HepG2 (cell line): Measurements from ENCODE around the gene PXMP2. TPM values are rescaled to one million over a fixed set of nuclear protein-coding genes. Genes with fewer than 3 reads are reported as not detected.

Experiments
- ATAC-seq: fragments of 200-7000 bp; cut with Tn5 transposase; 3 replicates; pipeline ENCODE4 v1.9.1; 2020; ENCODE audit warnings: mild to moderate bottlenecking, moderate library complexity
- Bru-seq: library from RNA; stranded (reverse); fragments of 400-500 nt; gene quantifications from one replicate; lab custom pipeline; 2021; lab: Mats Ljungman, UMichigan
- BruChase-seq, 2 experiments: library from RNA; stranded (reverse); fragments of 400-500 nt; gene quantifications; one replicate each; lab custom pipeline; 2021; lab: Mats Ljungman, UMichigan
- BruUV-seq: library from RNA; stranded (reverse); fragments of 400-500 nt; replicated peaks from 2 replicates; lab custom pipeline; 2021; lab: Mats Ljungman, UMichigan
- CTCF ChIA-PET: fragments of 300-600 bp; formaldehyde crosslinking; extraction: SDS; loops from one replicate; lab custom pipeline; 2021; ENCODE audit warnings: low total read pairs, inconsistent platforms, low intra/inter-chr PET ratio; lab: Yijun Ruan, JAX
- POLR2A ChIA-PET: fragments of 350-600 bp; sonication (Branson Sonifier 250); formaldehyde crosslinking; loops from one replicate; lab custom pipeline; 2020; ENCODE audit warnings: antibody characterized with exemption, inconsistent platforms; lab: Yijun Ruan, JAX
- DNase-seq: peaks from one replicate; pipeline ENCODE4 v3.0.0-alpha.2; 2015; ENCODE audit warnings: low spot score
- FAIRE-seq: peaks from 3 replicates; lab custom pipeline; 2011; peaks lifted over from hg19 to GRCh38; lab: Jason Lieb, UNC
- H2AFZ ChIP-seq: one replicate; pipeline ENCODE4 v1.6.1; 2011; ENCODE audit warnings: low read length, inconsistent platforms
- H3K27ac ChIP-seq: fragments of 300-600 bp; 3 replicates; pipeline ENCODE4 v1.8.0; 2011; ENCODE audit warnings: mixed run types, mild to moderate bottlenecking, mixed read lengths, low read length, inconsistent platforms; ENCODE audit not compliant: insufficient read depth; ENCODE audit errors: extremely low read length
- H3K27me3 ChIP-seq, 2 experiments: fragments of 200-600 bp in 1 of 2; 2 replicates in 1 of 2; 3 replicates in 1 of 2; pipeline versions ENCODE4 v1.6.0 to v1.8.0; 2011; ENCODE audit warnings: low read length in 2 of 2, mild to moderate bottlenecking in 2 of 2, moderate library complexity in 2 of 2, inconsistent platforms in 1 of 2; ENCODE audit not compliant: insufficient read depth in 2 of 2, control insufficient read depth in 1 of 2
- H3K36me3 ChIP-seq, 2 experiments: fragments of 200-600 bp in 1 of 2; replicated peaks in 1 of 2; 2 replicates in 1 of 2; 3 replicates in 1 of 2; pipeline versions ENCODE4 v1.5.1 to v1.8.0; 2011; ENCODE audit warnings: low read length in 2 of 2, inconsistent platforms in 1 of 2; ENCODE audit not compliant: insufficient read depth in 2 of 2, control insufficient read depth in 1 of 2
- H3K4me1 ChIP-seq: 2 replicates; pipeline ENCODE4 v1.5.1; 2012; ENCODE audit warnings: low read length, inconsistent platforms; ENCODE audit not compliant: insufficient read depth
- H3K4me2 ChIP-seq: 2 replicates; pipeline ENCODE4 v1.6.0; 2011; ENCODE audit warnings: low read depth, low read length, inconsistent platforms
- H3K4me3 ChIP-seq, 3 experiments: fragments of 200-600 bp in 1 of 3; sonication (generic), shearing (Covaris generic) in 1 of 3; replicated peaks in 1 of 3; 2 replicates each; pipeline ENCODE4 v1.5.1; 2011 to 2016; ENCODE audit warnings: low read length in 3 of 3, inconsistent platforms in 2 of 3, low read depth in 2 of 3, mild to moderate bottlenecking in 2 of 3, control low read depth in 1 of 3, mixed read lengths in 1 of 3; ENCODE audit not compliant: insufficient read depth in 1 of 3
- H3K79me2 ChIP-seq: one replicate; pipeline ENCODE4 v1.6.1; 2011; ENCODE audit warnings: low read length, inconsistent platforms; ENCODE audit not compliant: insufficient read depth
- H3K9ac ChIP-seq: 2 replicates; pipeline ENCODE4 v1.6.0; 2011; ENCODE audit warnings: mild to moderate bottlenecking, low read depth, low read length, inconsistent platforms; ENCODE audit not compliant: insufficient read depth
- H3K9me3 ChIP-seq: 2 replicates; pipeline ENCODE4 v1.5.1; 2012; ENCODE audit warnings: mild to moderate bottlenecking, low read length
- H4K20me1 ChIP-seq: 2 replicates; pipeline ENCODE4 v1.6.0; 2011; ENCODE audit warnings: inconsistent platforms, mild to moderate bottlenecking, low read length, moderate library complexity; ENCODE audit not compliant: insufficient read depth
- DNMT1 ChIP-seq: sonication (generic); formaldehyde crosslinking; IDR thresholded peaks from 2 replicates; pipeline ENCODE4 v1.5.1; 2020; ENCODE audit warnings: mild to moderate bottlenecking, missing genetic modification reagents
- HOXA9 ChIP-seq: sonication (generic); formaldehyde crosslinking; IDR thresholded peaks from 2 replicates; pipeline ENCODE4 v1.8.1; 2022; ENCODE audit warnings: missing genetic modification reagents, mild to moderate bottlenecking, moderate library complexity, borderline replicate concordance
- ISX ChIP-seq: sonication (generic); formaldehyde crosslinking; conservative IDR thresholded peaks from 2 replicates; pipeline ENCODE4 v1.5.0; 2020; ENCODE audit warnings: missing genetic modification reagents
- MAFK ChIP-seq, 2 experiments: IDR thresholded peaks in 1 of 2; conservative IDR thresholded peaks in 1 of 2; 2 replicates each; pipeline ENCODE4 v1.6.1; 2011; ENCODE audit warnings: improper control_type of control experiment in 2 of 2, low read length in 2 of 2
- MXD4 ChIP-seq: IDR thresholded peaks from 2 replicates; pipeline ENCODE4 v1.6.1; 2016; ENCODE audit warnings: mild to moderate bottlenecking, missing biosample characterization, missing genetic modification reagents
- NAIF1 ChIP-seq: sonication (generic); formaldehyde crosslinking; IDR thresholded peaks from 2 replicates; pipeline ENCODE4 v1.5.0; 2020; ENCODE audit warnings: mild to moderate bottlenecking, missing genetic modification reagents, borderline replicate concordance
- PCBP2 ChIP-seq: fragments of 200-400 bp; formaldehyde crosslinking; optimal IDR thresholded peaks from 2 replicates; pipeline ENCODE3; 2018; ENCODE audit warnings: low read length, low read depth; ENCODE audit not compliant: poor library complexity, severe bottlenecking
- PTBP1 ChIP-seq: fragments of 200-400 bp; formaldehyde crosslinking; IDR thresholded peaks from 2 replicates; pipeline ENCODE4 v1.6.1; 2018; ENCODE audit warnings: low read length, low read depth; ENCODE audit not compliant: poor library complexity, severe bottlenecking
- REXO4 ChIP-seq: sonication (generic); formaldehyde crosslinking; IDR thresholded peaks from 2 replicates; pipeline ENCODE4 v1.8.0; 2022; ENCODE audit warnings: missing genetic modification reagents, mild to moderate bottlenecking, borderline replicate concordance
- ZNF138 ChIP-seq: sonication (generic); formaldehyde crosslinking; IDR thresholded peaks from 2 replicates; pipeline ENCODE4 v1.5.0; 2020; ENCODE audit warnings: mild to moderate bottlenecking, low read depth, missing genetic modification reagents
- ZNF160 ChIP-seq: sonication (generic); formaldehyde crosslinking; IDR thresholded peaks from 2 replicates; pipeline ENCODE4 v1.8.0; 2022; ENCODE audit warnings: mild to moderate bottlenecking, inconsistent platforms, missing genetic modification reagents
- ZNF879 ChIP-seq: sonication (generic); formaldehyde crosslinking; IDR thresholded peaks from 2 replicates; pipeline ENCODE4 v1.8.1; 2023; ENCODE audit warnings: missing genetic modification reagents
- ZSCAN9 ChIP-seq: IDR thresholded peaks from 2 replicates; pipeline ENCODE4 v1.6.1; 2016; ENCODE audit warnings: borderline replicate concordance
- WGBS: methylation state at CpG from one replicate; pipeline ENCODE4 v1.1.6; 2017; ENCODE audit warnings: low lambda C conversion rate; 5-methylcytosine and 5-hydroxymethylcytosine counted together
- in situ Hi-C: cut with HindIII; loops from 2 replicates; pipeline ENCODE4 v1.10.0; 2017; ENCODE audit warnings: low pct_unique_long_range_greater_than_20kb; ENCODE audit not compliant: extremely low pct_ligation_motif_present
- intact Hi-C: fragments of 100-400 bp; cut with micrococcal nuclease; formaldehyde crosslinking; loops from one replicate; pipeline ENCODE4 v1.10.0; 2022; ENCODE audit not compliant: unreplicated experiment
- long read RNA-seq, 2 experiments: library from RNA in 1 of 2; library from polyadenylated mRNA in 1 of 2; stranded (forward) in 1 of 2; unstranded in 1 of 2; transcript quantifications; one replicate each; pipeline ENCODE4 v2.0.0, GENCODE V29; 2019 to 2022
- polyA minus RNA-seq, 3 experiments: library from RNA; depleted of rRNA, polyadenylated mRNA; stranded (reverse); fragments of >200 nt; gene quantifications; 2 replicates each; pipeline ENCODE4 v1.2.3, GENCODE V29; 2011; ENCODE audit warnings: low replicate concordance in 1 of 3
- polyA plus RNA-seq, 8 experiments: library from polyadenylated mRNA; depleted of rRNA in 3 of 8; stranded (reverse) in 7 of 8; unstranded in 1 of 8; fragments of >200 nt; fragmentation: Illumina TruSeq in 4 of 8; extraction: Trizol in 4 of 8; gene quantifications; 2 replicates each; pipeline versions ENCODE4 v1.2.1 to v1.2.3, GENCODE V29; 2011 to 2016; ENCODE audit warnings: low read depth in 4 of 8, missing spikeins in 1 of 8, mixed read lengths in 1 of 8; ENCODE audit not compliant: insufficient read depth in 1 of 8
- total RNA-seq, 5 experiments: library from RNA; depleted of rRNA; stranded (reverse); fragments of >200 nt; fragmentation: Illumina TruSeq; extraction: Trizol; gene quantifications; 2 replicates each; pipeline ENCODE4 v1.2.3, GENCODE V29; 2016; ENCODE audit warnings: low read depth in 1 of 5
- TF ChIP-seq, protein P1 (sequence below): sonication (generic); formaldehyde crosslinking; IDR thresholded peaks from 2 replicates; pipeline ENCODE4 v1.8.1; 2023; ENCODE audit warnings: missing genetic modification reagents, mild to moderate bottlenecking, borderline replicate concordance
- TF ChIP-seq, protein P2 (sequence below): sonication (generic); formaldehyde crosslinking; IDR thresholded peaks from 2 replicates; pipeline ENCODE4 v1.5.1; 2020; ENCODE audit warnings: missing genetic modification reagents, mild to moderate bottlenecking, borderline replicate concordance

PXMP2 gene
- total RNA-seq (2016; rRNA removed; fragmentation: Illumina TruSeq; extraction: Trizol), result 38.3 and 42.9 TPM in 2 replicates
- total RNA-seq (2016; cell fraction: cytosol; rRNA removed; fragmentation: Illumina TruSeq; extraction: Trizol; ENCODE audit: low read depth), result 129 and 144 TPM in 2 replicates
- 34.3 and 45.4 TPM in 2 replicates for total RNA-seq (2016; cell fraction: insoluble cytoplasmic fraction; rRNA removed; fragmentation: Illumina TruSeq; extraction: Trizol)
- total RNA-seq (2016; cell fraction: membrane; rRNA removed; fragmentation: Illumina TruSeq; extraction: Trizol), result 94.5 and 107 TPM in 2 replicates
- total RNA-seq (2016; cell fraction: nucleus; rRNA removed; fragmentation: Illumina TruSeq; extraction: Trizol), result 16.5 and 17.4 TPM in 2 replicates
- polyA plus RNA-seq (2011; rRNA removed), result 24.4 and 25.5 TPM in 2 replicates
- 21.8 and 27.1 TPM in 2 replicates for polyA plus RNA-seq (2011; cell fraction: cytosol; rRNA removed)
- polyA plus RNA-seq (2011; cell fraction: nucleus; rRNA removed), result 11.1 and 15.6 TPM in 2 replicates
- polyA plus RNA-seq (2012), result 14.0 and 18.0 TPM in 2 replicates
- polyA plus RNA-seq (2016; cell fraction: cytosol; fragmentation: Illumina TruSeq; extraction: Trizol; ENCODE audit: low read depth), result 136 and 147 TPM in 2 replicates
- polyA plus RNA-seq (2016; cell fraction: insoluble cytoplasmic fraction; fragmentation: Illumina TruSeq; extraction: Trizol; ENCODE audit: low read depth), result 33.1 and 37.0 TPM in 2 replicates
- 87.1 and 93.3 TPM in 2 replicates for polyA plus RNA-seq (2016; cell fraction: membrane; fragmentation: Illumina TruSeq; extraction: Trizol; ENCODE audit: low read depth)
- 39.4 and 39.9 TPM in 2 replicates for polyA plus RNA-seq (2016; cell fraction: nucleus; fragmentation: Illumina TruSeq; extraction: Trizol; ENCODE audit: insufficient read depth, low read depth)
- 14.3 and 48.1 TPM in 2 replicates for polyA minus RNA-seq (2011; rRNA and poly(A)+ RNA removed; ENCODE audit: low replicate concordance)
- 4.0 and 7.8 TPM in 2 replicates for polyA minus RNA-seq (2011; cell fraction: cytosol; rRNA and poly(A)+ RNA removed)
- 7.0 and 7.9 TPM in 2 replicates for polyA minus RNA-seq (2011; cell fraction: nucleus; rRNA and poly(A)+ RNA removed)
- Bru-seq, nascent RNA, result percentile 62 among the genes with signal in this experiment
- percentile 82 among the genes with signal in this experiment for BruChase-seq, experiment 1, labeled RNA remaining after a 6-hour chase
- BruChase-seq, experiment 2, labeled RNA remaining after a 2-hour chase, result percentile 69 among the genes with signal in this experiment
- long read RNA-seq, experiment 1, transcript PXMP2-201 (5 exons, 957 nt), result major isoform, 41 of 47 reads
- long read RNA-seq, experiment 1, partial matches to known transcripts, result 2 of 47 reads
- long read RNA-seq, experiment 1, other reads (novel, unspliced or antisense), result 4 of 47 reads
- long read RNA-seq, experiment 2, transcript PXMP2-201 (5 exons, 957 nt), result major isoform, 31 of 39 reads
- long read RNA-seq, experiment 2, partial matches to known transcripts, result 0 of 39 reads
- long read RNA-seq, experiment 2, other reads (novel, unspliced or antisense), result 6 of 39 reads

DNA sequence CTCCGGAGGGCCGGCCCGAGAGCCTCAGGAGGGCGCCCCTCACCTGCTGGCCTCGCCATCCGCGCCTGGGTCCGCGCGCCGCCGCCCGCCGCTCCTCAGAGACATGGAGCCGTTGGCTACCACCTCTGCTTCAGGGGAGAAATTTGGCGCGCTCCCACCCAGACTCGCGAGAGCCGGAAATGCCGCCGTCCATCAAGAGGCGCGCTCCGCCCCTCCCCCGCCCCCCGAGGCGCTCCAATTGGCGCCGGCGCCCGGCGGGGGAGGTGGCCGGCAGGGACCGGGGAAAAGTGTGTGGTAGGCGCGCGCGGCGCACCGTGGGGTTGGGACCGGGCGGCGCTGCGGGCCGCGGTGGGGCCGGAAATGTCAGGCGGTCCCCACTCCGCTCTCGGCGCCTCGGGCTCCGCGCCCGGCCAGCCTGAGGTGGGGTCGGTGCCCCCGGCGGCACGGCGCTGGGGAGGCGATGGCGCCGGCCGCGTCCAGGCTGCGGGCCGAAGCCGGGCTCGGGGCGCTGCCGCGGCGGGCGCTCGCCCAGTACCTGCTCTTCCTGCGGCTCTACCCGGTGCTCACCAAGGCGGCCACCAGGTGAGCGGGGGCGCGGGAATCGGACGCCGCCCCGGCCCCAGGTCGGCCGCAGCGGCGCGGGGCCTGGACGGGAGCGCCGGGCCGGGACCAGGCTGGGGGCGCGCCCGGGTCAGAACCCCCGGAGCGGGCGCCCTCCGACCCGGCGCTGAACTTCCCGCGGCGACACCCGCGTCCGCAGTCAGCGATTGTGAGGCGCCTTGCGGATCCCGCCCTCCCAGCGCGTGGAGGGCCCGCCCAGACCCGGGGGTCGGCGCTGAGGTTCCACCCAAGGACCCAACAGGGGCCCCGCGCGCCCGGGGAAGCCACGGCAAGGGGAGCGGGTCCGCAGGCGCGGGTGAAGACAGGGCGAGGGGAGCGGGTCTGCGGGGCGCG is at the start of gene PXMP2, which contains the start of gene POLE:
PXMP2 (plus strand) TSS at position 377 of the 954 bp plus-strand sequence; CDS start at position 461, 84 bp downstream.
POLE (minus strand) TSS at position 132 of the 954 bp plus-strand sequence; CDS start at position 105, 27 bp downstream.
- no peaks in the 10 kb centered on the region for H3K9me3 ChIP-seq
- in situ Hi-C loops (no loop called here), intact Hi-C loops (no loop called here)
- peak within 1 kb of the TSS; percentile 80 for H3K9ac ChIP-seq
- DNase-seq, result peak; percentile 88
- H3K79me2 ChIP-seq, result peaks cover 34% of the 10 kb centered on the region
- POLR2A ChIA-PET, result no interaction called here
- H3K4me1 ChIP-seq, result peaks cover 25% of the 10 kb centered on the region
- peak within 1 kb of the TSS; percentile 69 to 79 (median 78) for H3K4me3 ChIP-seq
- peaks cover 6% of the 10 kb centered on the region; the same call in 1 of the 2 replicates for H4K20me1 ChIP-seq
- CTCF ChIA-PET, result no interaction called here
- no peaks in the 10 kb centered on the region for H3K27me3 ChIP-seq
- peak within 1 kb of the TSS; percentile 57 for H3K4me2 ChIP-seq
- H3K36me3 ChIP-seq, result 0 out of 5 replicates have a peak, but pooled peaks cover 0 to 8% of the 10 kb centered on the region in 2 experiments
- BruUV-seq, result no TSS peak
- peak; percentile 46 for FAIRE-seq
- WGBS, result under 1% methylated on average over 33 of the region's 134 CpGs
- peak within 1 kb of the TSS; percentile 77 for H3K27ac ChIP-seq
- peak; percentile 93 for ATAC-seq
- no peak within 1 kb of the TSS for H2AFZ ChIP-seq
- TF ChIP-seq ZNF138 (CRISPR knock-in tag), result no peak
- TF ChIP-seq NAIF1, result no peak
- TF ChIP-seq DNMT1, result no peak
- TF ChIP-seq ISX (CRISPR knock-in tag), result no peak
- peak; percentile 66; the same call in 1 of the 2 replicates for TF ChIP-seq ZNF160 (CRISPR knock-in tag)
- TF ChIP-seq ZSCAN9 (CRISPR knock-in tag), result peak; percentile 44; the same call in 1 of the 2 replicates
- no peak for TF ChIP-seq PCBP2
- TF ChIP-seq ZNF879, result no peak
- TF ChIP-seq MXD4 (CRISPR knock-in tag), result peak; percentile 70; the same call in 1 of the 2 replicates
- TF ChIP-seq, protein P1, sequence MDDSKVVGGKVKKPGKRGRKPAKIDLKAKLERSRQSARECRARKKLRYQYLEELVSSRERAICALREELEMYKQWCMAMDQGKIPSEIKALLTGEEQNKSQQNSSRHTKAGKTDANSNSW (CRISPR knock-in tag), result no peak
- TF ChIP-seq HOXA9 (CRISPR knock-in tag), result no peak; the same call in 1 of the 2 replicates
- TF ChIP-seq, protein P2, sequence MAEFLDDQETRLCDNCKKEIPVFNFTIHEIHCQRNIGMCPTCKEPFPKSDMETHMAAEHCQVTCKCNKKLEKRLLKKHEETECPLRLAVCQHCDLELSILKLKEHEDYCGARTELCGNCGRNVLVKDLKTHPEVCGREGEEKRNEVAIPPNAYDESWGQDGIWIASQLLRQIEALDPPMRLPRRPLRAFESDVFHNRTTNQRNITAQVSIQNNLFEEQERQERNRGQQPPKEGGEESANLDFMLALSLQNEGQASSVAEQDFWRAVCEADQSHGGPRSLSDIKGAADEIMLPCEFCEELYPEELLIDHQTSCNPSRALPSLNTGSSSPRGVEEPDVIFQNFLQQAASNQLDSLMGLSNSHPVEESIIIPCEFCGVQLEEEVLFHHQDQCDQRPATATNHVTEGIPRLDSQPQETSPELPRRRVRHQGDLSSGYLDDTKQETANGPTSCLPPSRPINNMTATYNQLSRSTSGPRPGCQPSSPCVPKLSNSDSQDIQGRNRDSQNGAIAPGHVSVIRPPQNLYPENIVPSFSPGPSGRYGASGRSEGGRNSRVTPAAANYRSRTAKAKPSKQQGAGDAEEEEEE (CRISPR knock-in tag), result no peak
- no peak for TF ChIP-seq MAFK (conservative IDR thresholded peaks at IDR 0.05 in 1 of 2, IDR thresholded peaks at IDR 0.05 in 1 of 2; ENCODE audit: low read length in 2 of 2)
- no peak for TF ChIP-seq PTBP1
- TF ChIP-seq REXO4 (CRISPR knock-in tag), result no peak
